Measurements from ENCODE around the gene KATNBL1.
"Not testable (repeated sequence)": the region's sequence is repeated elsewhere in the genome, so short reads cannot be mapped to it uniquely, and the experiment has no call there.

KATNBL1 gene

GRCh38 chr15:34185666-34186065, 24.2 kb downstream of the KATNBL1 start:
- H3K9me3 ChIP-seq (ENCODE audit: control insufficient read depth, low read depth, low read length) = no peaks in the 10 kb centered on the region
- no peak overlapping the region for H3K4me3 ChIP-seq (ENCODE audit: low read length)
- no peaks in the 10 kb centered on the region for H3K36me3 ChIP-seq (ENCODE audit: control insufficient read depth, low read depth, low read length)
- no peaks in the 10 kb centered on the region for H3K27me3 ChIP-seq (ENCODE audit: control insufficient read depth, insufficient read depth, low read length)
- no peaks in the 10 kb centered on the region for H3K4me1 ChIP-seq (ENCODE audit: control insufficient read depth, low read depth, low read length)
- no peak overlapping the region for H3K9ac ChIP-seq (ENCODE audit: low read length)
- H3K27ac ChIP-seq (ENCODE audit: low read length) = no peak overlapping the region

GRCh38 chr15:34182942-34183341, 27.0 kb downstream of the KATNBL1 start:
- H3K27ac ChIP-seq (ENCODE audit: low read length) = no peak overlapping the region

GRCh38 chr15:34179234-34179633, 30.7 kb downstream of the KATNBL1 start:
- no peak overlapping the region for H3K27ac ChIP-seq (ENCODE audit: low read length)
- no peaks in the 10 kb centered on the region for H3K27me3 ChIP-seq (ENCODE audit: control insufficient read depth, insufficient read depth, low read length)

More at GRCh38 chr15:34182942-34183341, 27.0 kb downstream of the KATNBL1 start:
- Histone ChIP-seq H3K36me3 (ENCODE audit: control insufficient read depth, low read depth, low read length) (no peaks in the 10 kb centered on the region), H3K4me3 (ENCODE audit: low read length) (no peak overlapping the region), H3K4me1 (ENCODE audit: control insufficient read depth, low read depth, low read length) (no peaks in the 10 kb centered on the region), H3K9ac (ENCODE audit: low read length) (no peak overlapping the region), H3K9me3 (ENCODE audit: control insufficient read depth, low read depth, low read length) (no peaks in the 10 kb centered on the region), H3K27me3 (ENCODE audit: control insufficient read depth, insufficient read depth, low read length) (no peaks in the 10 kb centered on the region)

GRCh38 chr15:34165987-34166573, 43.8 kb downstream of the KATNBL1 start:
- H3K4me1 ChIP-seq (ENCODE audit: control insufficient read depth, low read depth, low read length); H3K27me3 ChIP-seq (ENCODE audit: control insufficient read depth, insufficient read depth, low read length); H3K4me3 ChIP-seq (ENCODE audit: low read length); H3K27ac ChIP-seq (ENCODE audit: low read length); H3K9ac ChIP-seq (ENCODE audit: low read length); H3K9me3 ChIP-seq (ENCODE audit: control insufficient read depth, low read depth, low read length): not testable (repeated sequence)
- peaks cover 12% of the 10 kb centered on the region for H3K36me3 ChIP-seq (ENCODE audit: control insufficient read depth, low read depth, low read length)

More at GRCh38 chr15:34179234-34179633, 30.7 kb downstream of the KATNBL1 start:
- no peaks in the 10 kb centered on the region for H3K4me1 ChIP-seq (ENCODE audit: control insufficient read depth, low read depth, low read length)
- no peaks in the 10 kb centered on the region for H3K9me3 ChIP-seq (ENCODE audit: control insufficient read depth, low read depth, low read length)
- no peak overlapping the region for H3K4me3 ChIP-seq (ENCODE audit: low read length)
- H3K36me3 ChIP-seq (ENCODE audit: control insufficient read depth, low read depth, low read length) = no peaks in the 10 kb centered on the region
- no peak overlapping the region for H3K9ac ChIP-seq (ENCODE audit: low read length)

GRCh38 chr15:34161329-34161963, 48.5 kb downstream of the KATNBL1 start:
- no peaks in the 10 kb centered on the region for H3K4me1 ChIP-seq (ENCODE audit: control insufficient read depth, low read depth, low read length)
- H3K36me3 ChIP-seq (ENCODE audit: control insufficient read depth, low read depth, low read length) = peaks cover 17% of the 10 kb centered on the region
- H3K27ac ChIP-seq (ENCODE audit: low read length) = no peak overlapping the region

GRCh38 chr15:34160735-34161134, 49.2 kb downstream of the KATNBL1 start:
- Histone ChIP-seq H3K36me3 (ENCODE audit: control insufficient read depth, low read depth, low read length) (peaks cover 17% of the 10 kb centered on the region), H3K27me3 (ENCODE audit: control insufficient read depth, insufficient read depth, low read length) (no peaks in the 10 kb centered on the region), H3K4me3 (ENCODE audit: low read length) (no peak overlapping the region), H3K9ac (ENCODE audit: low read length) (no peak overlapping the region), H3K9me3 (ENCODE audit: control insufficient read depth, low read depth, low read length) (peaks cover 10% of the 10 kb centered on the region), H3K27ac (ENCODE audit: low read length) (no peak overlapping the region), H3K4me1 (ENCODE audit: control insufficient read depth, low read depth, low read length) (no peaks in the 10 kb centered on the region)

More at GRCh38 chr15:34161329-34161963, 48.5 kb downstream of the KATNBL1 start:
- Histone ChIP-seq H3K9me3 (ENCODE audit: control insufficient read depth, low read depth, low read length) (peaks cover 5% of the 10 kb centered on the region), H3K27me3 (ENCODE audit: control insufficient read depth, insufficient read depth, low read length) (no peaks in the 10 kb centered on the region), H3K9ac (ENCODE audit: low read length) (no peak overlapping the region), H3K4me3 (ENCODE audit: low read length) (no peak overlapping the region)

GRCh38 chr15:34158355-34158754, 51.5 kb downstream of the KATNBL1 start:
- Histone ChIP-seq H3K36me3 (ENCODE audit: control insufficient read depth, low read depth, low read length) (peaks cover 23% of the 10 kb centered on the region), H3K9me3 (ENCODE audit: control insufficient read depth, low read depth, low read length) (peaks cover 23% of the 10 kb centered on the region)

GRCh38 chr15:34155859-34156258, 54.0 kb downstream of the KATNBL1 start:
- Histone ChIP-seq H3K27me3 (ENCODE audit: control insufficient read depth, insufficient read depth, low read length) (no peaks in the 10 kb centered on the region), H3K27ac (ENCODE audit: low read length) (no peak overlapping the region), H3K9ac (ENCODE audit: low read length) (no peak overlapping the region), H3K4me1 (ENCODE audit: control insufficient read depth, low read depth, low read length) (no peaks in the 10 kb centered on the region), H3K36me3 (ENCODE audit: control insufficient read depth, low read depth, low read length) (peaks cover 20% of the 10 kb centered on the region), H3K4me3 (ENCODE audit: low read length) (no peak overlapping the region), H3K9me3 (ENCODE audit: control insufficient read depth, low read depth, low read length) (peaks cover 18% of the 10 kb centered on the region)

More at GRCh38 chr15:34158355-34158754, 51.5 kb downstream of the KATNBL1 start:
- no peak overlapping the region for H3K9ac ChIP-seq (ENCODE audit: low read length)
- H3K27ac ChIP-seq (ENCODE audit: low read length) = no peak overlapping the region
- no peaks in the 10 kb centered on the region for H3K27me3 ChIP-seq (ENCODE audit: control insufficient read depth, insufficient read depth, low read length)
- no peak overlapping the region for H3K4me3 ChIP-seq (ENCODE audit: low read length)
- no peaks in the 10 kb centered on the region for H3K4me1 ChIP-seq (ENCODE audit: control insufficient read depth, low read depth, low read length)

GRCh38 chr15:34154725-34155204, 55.1 kb downstream of the KATNBL1 start:
- H3K4me1 ChIP-seq (ENCODE audit: control insufficient read depth, low read depth, low read length) = no peaks in the 10 kb centered on the region
- H3K9me3 ChIP-seq (ENCODE audit: control insufficient read depth, low read depth, low read length) = peaks cover 18% of the 10 kb centered on the region
- H3K9ac ChIP-seq (ENCODE audit: low read length) = no peak overlapping the region
- H3K27me3 ChIP-seq (ENCODE audit: control insufficient read depth, insufficient read depth, low read length) = no peaks in the 10 kb centered on the region
- H3K4me3 ChIP-seq (ENCODE audit: low read length) = no peak overlapping the region
- no peak overlapping the region for H3K27ac ChIP-seq (ENCODE audit: low read length)
- H3K36me3 ChIP-seq (ENCODE audit: control insufficient read depth, low read depth, low read length) = peaks cover 30% of the 10 kb centered on the region

GRCh38 chr15:34147371-34148140, 62.3 kb downstream of the KATNBL1 start:
- Histone ChIP-seq H3K4me3 (ENCODE audit: low read length) (no peak overlapping the region), H3K9ac (ENCODE audit: low read length) (no peak overlapping the region), H3K27ac (ENCODE audit: low read length) (no peak overlapping the region), H3K36me3 (ENCODE audit: control insufficient read depth, low read depth, low read length) (peaks cover 49% of the 10 kb centered on the region), H3K9me3 (ENCODE audit: control insufficient read depth, low read depth, low read length) (no peaks in the 10 kb centered on the region), H3K27me3 (ENCODE audit: control insufficient read depth, insufficient read depth, low read length) (no peaks in the 10 kb centered on the region), H3K4me1 (ENCODE audit: control insufficient read depth, low read depth, low read length) (no peaks in the 10 kb centered on the region)

GRCh38 chr15:34133511-34133910, 76.4 kb downstream of the KATNBL1 start:
- Histone ChIP-seq H3K4me3 (ENCODE audit: low read length) (no peak overlapping the region), H3K4me1 (ENCODE audit: control insufficient read depth, low read depth, low read length) (no peaks in the 10 kb centered on the region), H3K27me3 (ENCODE audit: control insufficient read depth, insufficient read depth, low read length) (no peaks in the 10 kb centered on the region), H3K36me3 (ENCODE audit: control insufficient read depth, low read depth, low read length) (no peaks in the 10 kb centered on the region), H3K27ac (ENCODE audit: low read length) (no peak overlapping the region), H3K9ac (ENCODE audit: low read length) (no peak overlapping the region), H3K9me3 (ENCODE audit: control insufficient read depth, low read depth, low read length) (no peaks in the 10 kb centered on the region)
